Measurements from ENCODE around the gene BIN1.

DNA sequence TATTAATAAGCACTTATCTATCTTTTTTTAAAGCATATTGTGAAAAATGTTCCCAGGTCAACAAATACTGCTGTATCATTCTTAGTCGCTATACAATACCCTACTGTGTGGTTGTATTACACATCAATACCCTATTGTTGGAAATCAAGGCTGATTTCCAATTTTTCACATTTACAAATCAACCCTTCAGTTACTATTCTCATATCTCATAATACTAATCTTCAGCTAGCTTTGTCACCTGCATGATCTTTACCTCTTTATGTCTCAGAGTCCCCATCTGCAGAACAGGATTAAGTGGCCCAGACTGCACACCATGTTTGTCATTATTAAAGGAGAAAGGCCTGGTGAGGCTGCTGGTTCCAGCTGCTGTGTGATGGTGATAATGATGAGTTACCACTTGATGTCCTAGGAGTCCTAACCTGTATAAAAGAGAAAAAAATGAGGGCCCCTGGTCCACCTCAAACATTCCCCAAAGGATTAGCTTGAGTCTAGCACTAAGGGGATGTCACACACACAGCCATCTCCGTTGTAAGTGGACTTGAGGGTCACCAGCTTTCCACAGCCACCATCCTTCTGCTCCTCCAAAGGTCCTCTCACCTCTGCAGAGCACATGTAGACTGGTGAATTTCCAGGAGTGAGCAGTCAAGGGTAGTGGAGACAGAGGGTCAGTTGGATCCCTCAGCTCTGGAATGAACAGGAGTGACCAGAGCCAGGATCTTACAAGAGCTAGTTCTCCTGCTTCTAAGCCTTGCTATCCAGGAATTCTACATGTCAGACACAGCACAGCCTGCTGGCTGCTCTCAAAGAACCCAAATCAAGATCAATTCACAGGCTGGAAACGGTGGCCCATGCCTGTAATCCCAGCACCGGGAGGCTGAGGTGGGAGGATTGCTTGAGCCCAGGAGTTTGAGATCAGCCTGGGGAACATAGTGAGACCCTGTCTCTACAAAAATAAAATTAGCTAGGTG is 36.0 kb upstream of the BIN1 start:
- TF ChIP-seq, protein P1, sequence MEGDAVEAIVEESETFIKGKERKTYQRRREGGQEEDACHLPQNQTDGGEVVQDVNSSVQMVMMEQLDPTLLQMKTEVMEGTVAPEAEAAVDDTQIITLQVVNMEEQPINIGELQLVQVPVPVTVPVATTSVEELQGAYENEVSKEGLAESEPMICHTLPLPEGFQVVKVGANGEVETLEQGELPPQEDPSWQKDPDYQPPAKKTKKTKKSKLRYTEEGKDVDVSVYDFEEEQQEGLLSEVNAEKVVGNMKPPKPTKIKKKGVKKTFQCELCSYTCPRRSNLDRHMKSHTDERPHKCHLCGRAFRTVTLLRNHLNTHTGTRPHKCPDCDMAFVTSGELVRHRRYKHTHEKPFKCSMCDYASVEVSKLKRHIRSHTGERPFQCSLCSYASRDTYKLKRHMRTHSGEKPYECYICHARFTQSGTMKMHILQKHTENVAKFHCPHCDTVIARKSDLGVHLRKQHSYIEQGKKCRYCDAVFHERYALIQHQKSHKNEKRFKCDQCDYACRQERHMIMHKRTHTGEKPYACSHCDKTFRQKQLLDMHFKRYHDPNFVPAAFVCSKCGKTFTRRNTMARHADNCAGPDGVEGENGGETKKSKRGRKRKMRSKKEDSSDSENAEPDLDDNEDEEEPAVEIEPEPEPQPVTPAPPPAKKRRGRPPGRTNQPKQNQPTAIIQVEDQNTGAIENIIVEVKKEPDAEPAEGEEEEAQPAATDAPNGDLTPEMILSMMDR (IDR thresholded peaks at IDR 0.05), result no peak
- TF ChIP-seq POLR2A (IDR thresholded peaks at IDR 0.05), result no peak

Data from transverse colon (tissue), 3 donors.